Fibroblast of skin of scalp (primary cell): ENCODE measurements around the gene GRM1.

Source experiments
- DNase-seq: peaks from one replicate; pipeline ENCODE4 v3.0.0-alpha.2; 2013

The GRM1 gene

GRCh38 chr6:146336191-146336590, 307.3 kb downstream of the GRM1 start:
- peak; percentile 14 for DNase-seq

GRCh38 chr6:146337376-146337775, 308.5 kb downstream of the GRM1 start:
- DNase-seq: no peak

- no peak for DNase-seq
Measured at GRCh38 chr6:146339716-146340115, 310.9 kb downstream of the GRM1 start.

- DNase-seq: no peak
Measured at GRCh38 chr6:146341493-146342230, 312.8 kb downstream of the GRM1 start.

GRCh38 chr6:146345598-146345997, 316.7 kb downstream of the GRM1 start:
- DNase-seq: no peak

GRCh38 chr6:146347090-146347489, 318.2 kb downstream of the GRM1 start:
- DNase-seq: no peak

- no peak for DNase-seq
Measured at GRCh38 chr6:146347690-146348089, 318.8 kb downstream of the GRM1 start.

GRCh38 chr6:146351018-146351417, 322.2 kb downstream of the GRM1 start:
- DNase-seq: no peak

GRCh38 chr6:146352163-146352562, 323.3 kb downstream of the GRM1 start:
- no peak for DNase-seq

GRCh38 chr6:146354451-146354850, 325.6 kb downstream of the GRM1 start:
- no peak for DNase-seq

GRCh38 chr6:146355521-146356100, 326.7 kb downstream of the GRM1 start:
- DNase-seq: no peak

- peak; percentile 88 for DNase-seq
Measured at GRCh38 chr6:146357578-146358430, 328.9 kb downstream of the GRM1 start.

- DNase-seq: peak; percentile 79
Measured at GRCh38 chr6:146358431-146359046, 329.7 kb downstream of the GRM1 start.

GRCh38 chr6:146359131-146359530, 330.3 kb downstream of the GRM1 start:
- DNase-seq: peak; percentile 19

- DNase-seq: peak; percentile 69
Measured at GRCh38 chr6:146361128-146361924, 332.5 kb downstream of the GRM1 start.

GRCh38 chr6:146363838-146364607, 335.2 kb downstream of the GRM1 start:
- DNase-seq: no peak

- peak; percentile 28 for DNase-seq
Measured at GRCh38 chr6:146364816-146365594, 336.1 kb downstream of the GRM1 start.

GRCh38 chr6:146367061-146367460, 338.2 kb downstream of the GRM1 start:
- DNase-seq: no peak

GRCh38 chr6:146369866-146370265, 341.0 kb downstream of the GRM1 start:
- no peak for DNase-seq

GRCh38 chr6:146381486-146381885, 352.6 kb downstream of the GRM1 start:
- DNase-seq: no peak
